ENCODE measurements around the gene NEURL1.

DNA sequence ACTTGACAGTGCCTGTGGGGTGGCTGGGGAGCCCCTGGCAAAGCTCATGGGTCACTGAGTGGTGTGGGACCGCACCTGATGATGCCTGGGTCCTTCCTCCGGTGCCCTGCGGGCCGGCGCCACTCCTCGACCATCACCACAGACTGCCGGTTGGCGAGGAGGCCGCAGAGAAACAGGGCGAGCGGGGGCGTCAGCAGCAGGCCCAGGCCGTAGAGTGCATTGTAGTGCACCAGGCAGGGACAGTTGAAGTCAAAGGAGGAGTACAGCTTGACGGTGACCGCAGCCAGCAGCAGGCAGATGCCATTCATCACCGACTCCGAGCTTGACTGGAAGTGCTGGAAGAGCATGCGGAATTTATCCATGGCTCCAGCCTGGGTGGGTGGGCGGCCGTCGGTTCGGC, 14.8 kb upstream of the NEURL1 start:
- TF ChIP-seq, protein P1, sequence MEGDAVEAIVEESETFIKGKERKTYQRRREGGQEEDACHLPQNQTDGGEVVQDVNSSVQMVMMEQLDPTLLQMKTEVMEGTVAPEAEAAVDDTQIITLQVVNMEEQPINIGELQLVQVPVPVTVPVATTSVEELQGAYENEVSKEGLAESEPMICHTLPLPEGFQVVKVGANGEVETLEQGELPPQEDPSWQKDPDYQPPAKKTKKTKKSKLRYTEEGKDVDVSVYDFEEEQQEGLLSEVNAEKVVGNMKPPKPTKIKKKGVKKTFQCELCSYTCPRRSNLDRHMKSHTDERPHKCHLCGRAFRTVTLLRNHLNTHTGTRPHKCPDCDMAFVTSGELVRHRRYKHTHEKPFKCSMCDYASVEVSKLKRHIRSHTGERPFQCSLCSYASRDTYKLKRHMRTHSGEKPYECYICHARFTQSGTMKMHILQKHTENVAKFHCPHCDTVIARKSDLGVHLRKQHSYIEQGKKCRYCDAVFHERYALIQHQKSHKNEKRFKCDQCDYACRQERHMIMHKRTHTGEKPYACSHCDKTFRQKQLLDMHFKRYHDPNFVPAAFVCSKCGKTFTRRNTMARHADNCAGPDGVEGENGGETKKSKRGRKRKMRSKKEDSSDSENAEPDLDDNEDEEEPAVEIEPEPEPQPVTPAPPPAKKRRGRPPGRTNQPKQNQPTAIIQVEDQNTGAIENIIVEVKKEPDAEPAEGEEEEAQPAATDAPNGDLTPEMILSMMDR (IDR thresholded peaks at IDR 0.05) = no peak
- TF ChIP-seq POLR2A (IDR thresholded peaks at IDR 0.05) = no peak
